22Rv1 (cell line): ENCODE measurements around the gene CA12.

Experiments
- CTCF ChIP-seq: fragments of 450-650 bp; IDR thresholded peaks from 2 replicates; pipeline ENCODE4 v1.5.1; 2017; ENCODE audit warnings: mild to moderate bottlenecking
- ZFX ChIP-seq: fragments of 450-650 bp; IDR thresholded peaks from 2 replicates; pipeline ENCODE4 v1.6.1; 2017; ENCODE audit warnings: antibody characterized with exemption, borderline replicate concordance

GRCh38 chr15:63391669-63392360 is 10.2 kb upstream of the CA12 start:
- no peak for TF ChIP-seq CTCF
- TF ChIP-seq ZFX: no peak
